ENCODE results near the gene OSBPL8.

DNA sequence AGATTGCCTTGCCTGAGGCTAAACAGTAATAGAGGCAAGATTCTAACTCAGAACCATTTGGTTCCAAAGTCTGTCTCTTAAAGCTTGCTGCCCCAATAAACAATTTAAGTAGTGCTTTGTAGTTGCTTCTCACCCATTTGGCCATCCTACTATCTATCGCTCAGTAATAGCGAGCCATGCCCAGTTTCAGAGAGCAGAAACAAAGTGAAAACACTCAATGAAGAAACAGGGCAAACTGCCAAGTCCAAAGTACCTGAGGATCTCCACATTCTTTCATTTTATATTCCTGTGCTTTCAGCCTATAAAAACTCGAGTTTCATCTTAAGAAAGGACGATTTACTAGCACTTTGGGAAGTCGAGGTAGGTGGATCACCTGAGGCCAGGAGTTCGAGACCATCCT, 108.0 kb downstream of the OSBPL8 start:
- TF ChIP-seq POLR2AphosphoS5 (IDR thresholded peaks at IDR 0.05): no peak
- no peak for TF ChIP-seq POLR2A (IDR thresholded peaks at IDR 0.05; ENCODE audit: low read depth)
- TF ChIP-seq, protein P1, sequence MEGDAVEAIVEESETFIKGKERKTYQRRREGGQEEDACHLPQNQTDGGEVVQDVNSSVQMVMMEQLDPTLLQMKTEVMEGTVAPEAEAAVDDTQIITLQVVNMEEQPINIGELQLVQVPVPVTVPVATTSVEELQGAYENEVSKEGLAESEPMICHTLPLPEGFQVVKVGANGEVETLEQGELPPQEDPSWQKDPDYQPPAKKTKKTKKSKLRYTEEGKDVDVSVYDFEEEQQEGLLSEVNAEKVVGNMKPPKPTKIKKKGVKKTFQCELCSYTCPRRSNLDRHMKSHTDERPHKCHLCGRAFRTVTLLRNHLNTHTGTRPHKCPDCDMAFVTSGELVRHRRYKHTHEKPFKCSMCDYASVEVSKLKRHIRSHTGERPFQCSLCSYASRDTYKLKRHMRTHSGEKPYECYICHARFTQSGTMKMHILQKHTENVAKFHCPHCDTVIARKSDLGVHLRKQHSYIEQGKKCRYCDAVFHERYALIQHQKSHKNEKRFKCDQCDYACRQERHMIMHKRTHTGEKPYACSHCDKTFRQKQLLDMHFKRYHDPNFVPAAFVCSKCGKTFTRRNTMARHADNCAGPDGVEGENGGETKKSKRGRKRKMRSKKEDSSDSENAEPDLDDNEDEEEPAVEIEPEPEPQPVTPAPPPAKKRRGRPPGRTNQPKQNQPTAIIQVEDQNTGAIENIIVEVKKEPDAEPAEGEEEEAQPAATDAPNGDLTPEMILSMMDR (IDR thresholded peaks at IDR 0.05): no peak
- no peak for TF ChIP-seq EP300 (IDR thresholded peaks at IDR 0.05)

All from esophagus muscularis mucosa (tissue), 4 donors.